ENCODE measurements around the gene ZBTB21.

GRCh38 chr21:41943851-41944250 is 66.3 kb downstream of the ZBTB21 start:
- TF ChIP-seq, protein P1, sequence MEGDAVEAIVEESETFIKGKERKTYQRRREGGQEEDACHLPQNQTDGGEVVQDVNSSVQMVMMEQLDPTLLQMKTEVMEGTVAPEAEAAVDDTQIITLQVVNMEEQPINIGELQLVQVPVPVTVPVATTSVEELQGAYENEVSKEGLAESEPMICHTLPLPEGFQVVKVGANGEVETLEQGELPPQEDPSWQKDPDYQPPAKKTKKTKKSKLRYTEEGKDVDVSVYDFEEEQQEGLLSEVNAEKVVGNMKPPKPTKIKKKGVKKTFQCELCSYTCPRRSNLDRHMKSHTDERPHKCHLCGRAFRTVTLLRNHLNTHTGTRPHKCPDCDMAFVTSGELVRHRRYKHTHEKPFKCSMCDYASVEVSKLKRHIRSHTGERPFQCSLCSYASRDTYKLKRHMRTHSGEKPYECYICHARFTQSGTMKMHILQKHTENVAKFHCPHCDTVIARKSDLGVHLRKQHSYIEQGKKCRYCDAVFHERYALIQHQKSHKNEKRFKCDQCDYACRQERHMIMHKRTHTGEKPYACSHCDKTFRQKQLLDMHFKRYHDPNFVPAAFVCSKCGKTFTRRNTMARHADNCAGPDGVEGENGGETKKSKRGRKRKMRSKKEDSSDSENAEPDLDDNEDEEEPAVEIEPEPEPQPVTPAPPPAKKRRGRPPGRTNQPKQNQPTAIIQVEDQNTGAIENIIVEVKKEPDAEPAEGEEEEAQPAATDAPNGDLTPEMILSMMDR (IDR thresholded peaks at IDR 0.05; ENCODE audit: low read depth, low read length, poor library complexity, severe bottlenecking) = no peak
- no peak for TF ChIP-seq EZH2phosphoT487 (IDR thresholded peaks at IDR 0.05; ENCODE audit: borderline replicate concordance, low read length)

Measured in DOHH2 (cell line).